Measurements from ENCODE around the gene SCYGR6.

DNA sequence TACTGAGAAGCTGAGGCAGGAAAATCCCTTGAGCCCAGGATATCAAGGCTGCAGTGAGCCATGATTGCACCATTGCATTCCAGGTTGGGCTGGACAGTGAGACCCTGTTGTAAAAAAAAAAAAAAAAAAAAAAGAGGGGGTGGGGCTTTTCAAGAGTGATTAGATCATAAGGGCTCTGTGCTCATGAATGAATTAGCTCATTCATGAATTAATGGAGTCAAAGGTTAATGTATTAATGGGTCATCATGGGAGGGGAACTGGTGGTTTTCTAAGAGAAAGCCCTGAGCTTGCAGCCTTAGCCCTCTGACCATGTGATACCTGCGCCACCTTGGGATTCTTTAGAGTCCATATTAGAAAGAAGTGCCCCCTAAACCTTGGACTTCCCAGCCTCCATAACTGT, 11.3 kb downstream of the SCYGR6 start:
- TF ChIP-seq CTCF (IDR thresholded peaks at IDR 0.05) (no peak), POLR2A (IDR thresholded peaks at IDR 0.05) (no peak)
